HG03175 (cell line): ENCODE data around the gene MUL1.
A peak's percentile ranks its signal among the peaks of the same experiment; 100 is the strongest.
"Not testable (repeated sequence)": the region's sequence is repeated elsewhere in the genome, so short reads cannot be mapped to it uniquely, and the experiment has no call there.

ENCODE experiments used
- ATAC-seq: cut with Tn5 transposase; IDR thresholded peaks from one replicate; pipeline ENCODE4 v1.9.1; 2021; ENCODE audit warnings: mild to moderate bottlenecking, moderate library complexity; ENCODE audit not compliant: unreplicated experiment

MUL1 gene

DNA sequence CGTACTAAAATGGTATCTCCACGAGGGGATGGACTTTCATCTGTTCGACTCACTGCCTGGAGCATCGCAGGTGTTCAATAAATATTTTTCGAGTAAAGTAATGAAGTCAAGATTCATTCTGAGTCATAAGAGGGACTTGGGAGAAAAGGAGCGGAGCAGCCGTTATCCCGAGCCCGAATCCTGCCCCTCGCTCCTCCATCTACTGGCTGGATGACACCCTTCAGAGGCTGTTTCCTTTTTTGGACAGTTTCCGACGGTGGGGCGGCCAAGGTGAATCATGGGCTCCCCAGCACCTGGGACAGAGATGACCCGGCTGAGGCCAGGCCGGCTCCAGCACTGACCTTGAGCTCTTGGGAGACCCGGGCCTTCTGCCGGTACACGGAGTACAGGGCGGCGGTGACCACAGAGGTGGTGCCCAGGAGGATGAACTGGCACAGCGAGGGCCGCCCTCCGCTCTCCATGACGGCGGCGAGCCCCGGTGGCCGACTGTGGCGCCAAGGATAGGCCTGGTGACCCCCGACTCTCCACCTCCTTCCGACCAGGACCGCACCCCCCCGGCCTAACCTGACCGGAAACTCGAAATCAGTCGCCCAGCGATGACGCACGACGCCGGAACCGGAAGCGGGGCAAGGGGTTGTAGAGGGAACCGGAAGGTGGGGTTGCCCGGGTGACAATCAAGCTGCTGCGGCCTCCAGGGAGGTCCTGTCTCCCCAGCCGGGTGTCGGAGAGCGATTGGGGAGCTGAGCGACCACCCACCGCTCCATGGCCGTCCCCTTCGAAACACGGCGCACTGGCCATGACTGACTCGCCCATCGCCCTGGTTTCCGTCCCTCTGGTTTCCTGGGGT is at the start of gene MUL1:
TSS of gene MUL1 (minus strand) at position 588 of the 847 bp plus-strand sequence. CDS start at position 461, 127 bp downstream.
- ATAC-seq = peak; percentile 89

DNA sequence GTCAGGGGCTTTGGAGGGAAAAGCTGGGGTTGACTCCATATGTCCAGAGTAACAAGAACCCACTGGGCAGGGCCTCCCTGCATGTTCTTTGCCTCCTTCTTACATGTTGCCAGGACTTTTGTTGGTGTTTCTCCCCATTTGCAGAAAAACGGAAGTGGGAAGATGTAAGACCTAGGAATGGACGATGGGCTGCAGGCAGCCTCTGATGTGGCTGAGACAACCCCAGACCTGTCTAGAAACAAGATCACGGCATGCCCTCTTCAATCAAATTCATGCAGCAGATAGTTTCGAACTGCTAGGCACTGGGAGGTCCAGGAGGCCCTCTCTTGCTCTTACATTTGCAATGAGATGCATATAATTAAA is 47.8 kb upstream of the MUL1 start:
- ATAC-seq = no peak

GRCh38 chr1:20555025-20555757 is 47.2 kb upstream of the MUL1 start:
- ATAC-seq = no peak

DNA sequence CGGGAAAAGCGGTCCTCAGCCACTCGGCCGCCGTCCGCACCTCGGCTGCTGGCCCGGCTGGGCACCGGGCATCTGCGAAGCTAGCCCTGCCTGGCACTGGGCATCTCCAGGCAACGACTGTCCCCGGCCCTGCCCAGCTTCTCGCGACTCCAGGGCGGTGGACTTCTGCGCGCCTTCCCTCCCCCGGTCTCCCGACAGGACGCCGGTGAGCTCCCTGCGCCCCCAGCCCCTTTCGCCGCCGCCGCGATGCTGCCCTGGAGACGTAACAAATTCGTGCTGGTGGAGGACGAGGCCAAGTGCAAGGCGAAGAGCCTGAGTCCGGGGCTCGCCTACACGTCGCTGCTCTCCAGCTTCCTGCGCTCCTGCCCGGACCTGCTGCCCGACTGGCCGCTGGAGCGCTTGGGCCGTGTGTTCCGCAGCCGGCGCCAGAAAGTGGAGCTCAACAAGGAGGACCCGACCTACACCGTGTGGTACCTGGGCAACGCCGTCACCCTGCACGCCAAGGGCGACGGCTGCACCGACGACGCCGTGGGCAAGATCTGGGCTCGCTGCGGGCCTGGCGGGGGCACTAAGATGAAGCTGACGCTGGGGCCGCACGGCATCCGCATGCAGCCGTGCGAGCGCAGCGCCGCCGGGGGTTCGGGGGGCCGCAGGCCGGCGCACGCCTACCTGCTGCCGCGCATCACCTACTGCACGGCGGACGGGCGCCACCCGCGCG is 44.9 kb upstream of the MUL1 start:
- ATAC-seq = no peak

GRCh38 chr1:20551945-20552727 is 44.2 kb upstream of the MUL1 start, which contains the start of gene FAM43B:
FAM43B (plus strand) TSS chr1:20552573; CDS start chr1:20552974, 401 bp downstream.
- ATAC-seq = no peak

DNA sequence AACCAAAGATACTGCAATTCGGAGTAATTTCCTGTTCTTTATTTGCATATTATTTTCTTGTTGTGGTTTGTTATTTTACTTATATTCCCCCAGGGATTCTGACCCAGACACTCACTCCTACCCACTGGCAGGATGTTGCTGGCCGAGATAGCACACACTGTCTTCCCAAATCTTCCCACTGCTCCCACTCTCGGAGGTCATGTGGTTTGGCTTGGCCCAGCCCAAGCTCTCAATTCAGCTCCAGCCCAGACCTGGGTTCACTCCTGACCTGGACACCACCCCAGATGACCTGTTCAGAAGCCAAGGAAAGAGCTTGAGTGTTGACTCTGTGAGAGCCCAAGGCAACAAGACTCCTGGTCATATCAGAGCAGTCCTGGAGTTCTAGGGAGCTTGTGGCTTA is 43.2 kb upstream of the MUL1 start:
- ATAC-seq = no peak

- ATAC-seq = no peak
Measured at GRCh38 chr1:20546637-20547036, 38.7 kb upstream of the MUL1 start.

DNA sequence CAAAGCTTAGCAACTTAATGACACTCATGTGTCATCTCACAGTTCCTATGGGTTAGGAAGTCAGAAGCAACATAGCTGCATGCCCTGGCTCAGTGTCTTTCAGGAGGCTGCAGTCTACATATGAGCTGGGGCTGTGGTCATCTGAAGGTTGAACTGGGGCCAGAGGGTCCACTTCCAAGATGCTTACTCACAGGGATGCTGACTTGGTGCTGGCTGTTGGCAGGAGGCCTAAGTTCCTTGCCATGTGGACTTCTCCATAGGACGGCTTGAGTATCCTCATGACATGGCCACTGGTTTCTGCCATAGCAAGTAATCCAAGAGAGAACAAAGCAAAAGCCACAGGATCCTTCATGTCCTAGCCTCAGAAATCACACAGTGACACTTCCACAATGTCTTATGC is 32.3 kb upstream of the MUL1 start:
- no peak for ATAC-seq

GRCh38 chr1:20538760-20539551 is 31.0 kb upstream of the MUL1 start:
- ATAC-seq = no peak

GRCh38 chr1:20538227-20538626 is 30.3 kb upstream of the MUL1 start:
- ATAC-seq = no peak

DNA sequence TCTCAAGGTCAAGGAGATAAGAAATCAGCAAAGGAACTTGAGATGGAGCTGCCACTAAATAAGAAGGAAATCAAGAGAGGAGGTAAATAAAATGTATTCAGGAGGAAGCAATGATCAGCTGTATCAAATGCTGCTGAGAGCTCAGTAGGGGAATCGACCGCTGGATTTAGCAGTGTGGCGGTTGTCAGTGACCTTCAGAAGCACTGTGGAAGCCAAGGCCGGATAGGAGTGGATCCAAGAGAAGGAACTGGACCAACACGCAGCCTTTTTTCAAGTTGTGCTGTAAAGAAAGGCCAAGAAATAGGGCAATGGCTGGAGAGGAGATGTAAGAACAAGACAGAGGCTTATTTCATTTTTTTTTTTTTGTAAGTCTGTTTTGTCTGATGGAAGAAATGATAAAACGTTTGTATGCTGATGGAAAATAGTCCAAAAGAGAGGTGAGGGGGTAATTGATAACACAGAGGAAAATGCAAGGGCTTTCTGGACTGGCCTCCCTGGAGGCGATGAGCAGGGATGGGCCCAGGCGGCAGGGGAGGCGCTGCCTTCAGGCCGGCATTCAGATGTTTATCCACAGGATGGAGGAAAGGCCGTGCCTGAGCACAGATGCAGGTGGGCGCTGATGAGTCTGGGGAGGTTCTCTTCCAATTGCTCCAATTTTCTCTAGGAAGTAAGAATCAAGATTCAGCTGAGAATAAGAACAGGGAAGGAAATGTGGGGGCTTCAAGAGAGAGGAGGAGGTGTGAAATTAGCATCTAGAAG is 26.9 kb upstream of the MUL1 start:
- no peak for ATAC-seq

DNA sequence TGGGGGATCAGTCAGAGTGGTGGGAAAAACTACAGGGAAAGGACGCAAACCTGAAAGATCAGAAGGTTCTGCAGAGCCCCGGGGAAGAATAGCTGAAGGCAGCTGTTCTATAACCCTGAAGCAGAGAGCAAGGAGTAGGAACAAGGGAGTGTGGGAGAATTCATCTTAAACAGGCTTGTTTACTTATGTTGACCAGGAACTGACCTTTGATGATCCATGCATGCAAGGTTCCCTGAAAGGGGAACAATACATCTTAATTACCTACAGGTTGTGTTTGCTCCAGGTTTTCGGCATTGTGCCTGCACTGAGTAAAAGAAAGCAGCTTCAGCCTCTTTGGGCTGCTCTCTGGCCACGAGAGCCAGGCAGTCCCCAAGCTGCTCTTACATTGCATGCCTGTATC is 25.7 kb upstream of the MUL1 start:
- ATAC-seq = no peak

DNA sequence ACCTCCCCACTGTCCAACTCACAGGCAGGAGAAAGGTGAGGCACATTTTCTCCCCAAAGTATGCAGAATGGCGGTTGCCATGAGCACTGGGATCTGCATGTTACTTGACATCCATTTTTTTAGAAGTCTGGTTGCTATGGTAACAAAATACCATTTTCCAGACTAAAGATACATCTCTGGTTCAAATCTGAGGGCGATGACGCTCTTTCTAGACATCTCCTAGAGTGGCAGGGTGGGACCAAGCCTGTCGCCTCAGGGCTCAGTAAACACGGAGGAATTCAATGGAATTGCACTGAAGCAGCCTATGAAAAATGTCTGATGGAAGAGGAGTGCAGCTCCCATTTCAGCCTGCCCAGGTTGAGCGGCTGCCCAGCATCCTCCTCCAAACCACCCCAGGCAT is 22.9 kb upstream of the MUL1 start:
- ATAC-seq = no peak

DNA sequence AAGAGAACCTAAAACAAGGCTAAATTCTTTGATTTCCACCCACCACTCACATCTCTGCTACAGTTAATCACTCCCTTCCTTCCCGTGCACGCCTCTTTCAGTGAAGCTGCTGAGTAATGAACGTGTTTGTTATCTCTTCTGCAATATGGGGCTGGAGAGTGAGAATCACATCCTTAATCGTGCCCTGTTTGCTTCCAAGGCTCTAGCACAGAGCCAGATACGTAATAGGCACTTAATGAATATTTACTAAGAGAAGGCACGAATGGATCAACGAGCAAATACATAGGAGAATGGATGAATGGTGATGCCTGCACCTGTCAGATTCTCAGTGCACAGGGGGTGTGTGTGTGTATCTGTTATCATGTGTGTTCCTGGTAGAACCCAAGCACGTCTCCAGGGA is 22.4 kb upstream of the MUL1 start:
- no peak for ATAC-seq

- ATAC-seq = no peak
Measured at GRCh38 chr1:20528221-20528620, 20.3 kb upstream of the MUL1 start.

DNA sequence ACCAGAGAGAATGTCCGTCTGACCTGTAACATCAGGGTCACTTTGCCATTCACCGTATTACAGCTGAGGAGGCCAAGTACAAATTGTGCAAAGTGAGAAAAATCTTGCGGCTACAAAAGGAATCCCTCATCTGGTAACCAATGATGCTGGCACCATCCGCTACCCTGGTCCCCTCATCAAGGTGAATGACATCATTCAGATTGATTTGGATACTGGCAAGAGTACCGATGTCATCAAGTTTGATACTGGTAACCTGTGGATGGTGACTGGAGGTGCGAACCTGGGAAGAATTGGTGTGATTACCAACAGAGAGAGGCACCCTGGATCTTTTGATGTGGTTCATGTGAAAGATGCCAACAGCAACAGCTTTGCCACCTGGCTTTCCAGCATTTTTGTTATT is 18.3 kb upstream of the MUL1 start:
- ATAC-seq = no peak

DNA sequence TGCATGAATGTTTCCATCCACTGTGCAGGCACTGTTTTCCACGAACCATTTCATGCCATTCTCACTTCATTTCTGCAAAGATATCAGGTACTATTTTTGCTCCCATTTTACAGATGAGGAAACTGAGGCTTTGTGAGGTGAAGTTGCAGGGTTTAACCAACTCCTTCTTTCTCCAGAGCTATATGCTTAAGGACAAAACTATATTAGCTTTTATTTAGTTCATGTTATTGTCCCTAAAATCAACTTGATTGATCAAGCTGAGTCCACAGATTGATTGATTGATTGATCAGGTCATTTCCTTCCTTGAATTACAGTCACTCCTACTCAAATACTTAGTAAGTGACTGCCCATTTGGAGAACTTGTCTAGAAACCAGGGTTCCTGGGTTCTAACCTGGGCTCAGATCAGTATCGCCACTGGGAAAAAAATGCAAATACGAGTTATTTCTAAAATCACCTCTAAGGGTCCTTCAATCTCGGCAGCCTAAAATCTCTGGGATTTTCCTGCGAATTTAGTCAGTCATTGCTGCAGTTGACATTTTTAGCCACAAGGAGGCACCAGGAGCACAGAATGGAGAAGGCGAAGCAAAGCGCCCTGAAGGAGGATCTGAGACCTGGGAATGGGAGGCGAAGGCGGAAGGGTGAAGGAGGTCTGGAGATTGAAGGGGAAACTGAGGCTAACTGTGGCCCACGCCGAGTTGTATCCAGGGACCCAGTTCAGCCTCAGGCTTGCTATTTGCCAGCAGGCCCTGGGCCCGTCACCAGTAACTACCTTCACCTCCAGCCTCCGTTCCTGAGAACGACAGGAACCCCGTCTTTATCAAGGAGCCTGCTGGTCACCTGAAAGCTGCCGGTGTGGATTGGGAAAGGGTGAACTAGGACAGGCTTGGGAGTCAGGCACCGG is 14.3 kb upstream of the MUL1 start:
- ATAC-seq = no peak

- ATAC-seq = not testable (repeated sequence)
Measured at GRCh38 chr1:20519609-20520262, 11.8 kb upstream of the MUL1 start.
